ENCODE measurements around the gene FRMD7.
"Not testable (repeated sequence)": the region's sequence is repeated elsewhere in the genome, so short reads cannot be mapped to it uniquely, and the experiment has no call there.

Gene FRMD7
- 0 reads per million in 2 donors for total RNA-seq

GRCh38 chrX:132127743-132128142, at the start of gene FRMD7:
Gene FRMD7, minus strand, starts transcription at chrX:132128020. Its CDS starts 176 bp downstream, at chrX:132127844.
- DNase-seq, result no peak

GRCh38 chrX:132173647-132174046, 45.8 kb upstream of the FRMD7 start:
- DNase-seq, result no peak

- DNase-seq, result no peak
These were observed 44.1 kb upstream of the FRMD7 start for GRCh38 chrX:132171881-132172280.

GRCh38 chrX:132171478-132171877, 43.7 kb upstream of the FRMD7 start:
- no peak for DNase-seq

GRCh38 chrX:132169554-132169953, 41.7 kb upstream of the FRMD7 start:
- no peak for DNase-seq

- no peak for DNase-seq
These were observed 37.8 kb upstream of the FRMD7 start for GRCh38 chrX:132165651-132166050.

GRCh38 chrX:132165005-132165404, 37.2 kb upstream of the FRMD7 start:
- no peak for DNase-seq

GRCh38 chrX:132163094-132163493, 35.3 kb upstream of the FRMD7 start:
- not testable (repeated sequence) for DNase-seq

GRCh38 chrX:132153166-132153565, 25.3 kb upstream of the FRMD7 start:
- DNase-seq, result no peak

- DNase-seq, result no peak
These were observed 18.6 kb upstream of the FRMD7 start for GRCh38 chrX:132146456-132146855.

- DNase-seq, result no peak
These were observed 16.2 kb upstream of the FRMD7 start for GRCh38 chrX:132144061-132144460.

GRCh38 chrX:132125906-132126305, 1.9 kb downstream of the FRMD7 start:
- no peak for DNase-seq

- DNase-seq, result no peak
These were observed 6.9 kb downstream of the FRMD7 start for GRCh38 chrX:132120913-132121312.

GRCh38 chrX:132119821-132120515, 7.9 kb downstream of the FRMD7 start:
- DNase-seq, result no peak

GRCh38 chrX:132119283-132119682, 8.5 kb downstream of the FRMD7 start:
- no peak for DNase-seq

- no peak for DNase-seq
These were observed 9.5 kb downstream of the FRMD7 start for GRCh38 chrX:132118358-132118757.

- no peak for DNase-seq
These were observed 12.0 kb downstream of the FRMD7 start for GRCh38 chrX:132115792-132116191.

- DNase-seq, result no peak
These were observed 13.2 kb downstream of the FRMD7 start for GRCh38 chrX:132114607-132115006.

GRCh38 chrX:132107291-132107690, 20.5 kb downstream of the FRMD7 start:
- no peak for DNase-seq

- DNase-seq, result no peak
These were observed 26.0 kb downstream of the FRMD7 start for GRCh38 chrX:132101799-132102198.

GRCh38 chrX:132101206-132101605, 26.6 kb downstream of the FRMD7 start:
- DNase-seq, result no peak

GRCh38 chrX:132098704-132099103, 29.1 kb downstream of the FRMD7 start:
- DNase-seq, result not testable (repeated sequence)

GRCh38 chrX:132094164-132094563, 33.7 kb downstream of the FRMD7 start:
- DNase-seq, result no peak

- no peak for DNase-seq
These were observed 34.5 kb downstream of the FRMD7 start for GRCh38 chrX:132093239-132093860.
